K562 (cell line): ENCODE data around the gene LTBP4. TPM values are rescaled to one million over a fixed set of nuclear protein-coding genes. Genes with fewer than 3 reads are reported as not detected.
A peak's percentile ranks its signal among the peaks of the same experiment; 100 is the strongest.

ENCODE experiments used
- ARID3A ChIP-seq: IDR thresholded peaks from 2 replicates; pipeline ENCODE4 v1.6.1; 2012; ENCODE audit warnings: low read depth, low read length, improper control_type of control experiment, borderline replicate concordance
- CEBPG ChIP-seq, 3 experiments: fragments of 200-800 bp in 1 of 3; sonication (Bioruptor generic) in 1 of 3; sonication (generic) in 1 of 3; formaldehyde crosslinking in 1 of 3; IDR thresholded peaks in 2 of 3; conservative IDR thresholded peaks in 1 of 3; 2 replicates each; pipeline versions ENCODE4 v1.6.1 to v1.8.0; 2016 to 2022; ENCODE audit warnings: missing compliant biosample characterization in 2 of 3, missing genetic modification characterization in 2 of 3, mild to moderate bottlenecking in 1 of 3, missing genetic modification reagents in 1 of 3
- DPF2 ChIP-seq: fragments of 450-650 bp; IDR thresholded peaks from 2 replicates; pipeline ENCODE4 v1.6.1; 2016
- GABPB1 ChIP-seq: sonication (generic); formaldehyde crosslinking; IDR thresholded peaks from 2 replicates; pipeline ENCODE4 v1.8.0; 2022; ENCODE audit warnings: mild to moderate bottlenecking, missing genetic modification reagents
- GATA2 ChIP-seq: sonication (generic); formaldehyde crosslinking; IDR thresholded peaks from 2 replicates; pipeline ENCODE4 v1.4.0; 2020; ENCODE audit warnings: mild to moderate bottlenecking, missing genetic modification reagents
- HLTF ChIP-seq: fragments of 450-650 bp; IDR thresholded peaks from 2 replicates; pipeline ENCODE4 v1.6.1; 2016
- HMBOX1 ChIP-seq: sonication (generic); IDR thresholded peaks from 2 replicates; pipeline ENCODE4 v1.6.1; 2016
- NRF1 ChIP-seq, 2 experiments: fragments of 450-650 bp; IDR thresholded peaks in 1 of 2; conservative IDR thresholded peaks in 1 of 2; 2 replicates each; pipeline ENCODE4 v1.6.1; 2014; ENCODE audit warnings: mild to moderate bottlenecking in 2 of 2
- PHTF2 ChIP-seq: fragments of 250-450 bp; sonication (Bioruptor Pico); IDR thresholded peaks from 2 replicates; pipeline ENCODE4 v1.5.0; 2021; ENCODE audit warnings: mild to moderate bottlenecking
- PTRF ChIP-seq: fragments of 450-650 bp; IDR thresholded peaks from 2 replicates; pipeline ENCODE4 v1.6.1; 2016; ENCODE audit warnings: mild to moderate bottlenecking, missing genetic modification characterization, missing compliant biosample characterization
- RB1 ChIP-seq: fragments of 450-650 bp; IDR thresholded peaks from 2 replicates; pipeline ENCODE4 v1.6.1; 2017; ENCODE audit warnings: low read depth, mild to moderate bottlenecking
- RNF2 ChIP-seq: sonication (generic); IDR thresholded peaks from 2 replicates; pipeline ENCODE4 v1.6.1; 2016
- SIN3B ChIP-seq: fragments of 450-650 bp; IDR thresholded peaks from 2 replicates; pipeline ENCODE4 v1.6.1; 2017; ENCODE audit warnings: low read depth, mild to moderate bottlenecking, moderate library complexity
- SMAD4 ChIP-seq: fragments of 250-450 bp; sonication (Bioruptor Pico); conservative IDR thresholded peaks from 2 replicates; pipeline ENCODE4 v1.8.0; 2021; ENCODE audit warnings: inconsistent platforms, mild to moderate bottlenecking, moderate library complexity
- SNRNP70 ChIP-seq: fragments of 200-400 bp; formaldehyde crosslinking; optimal IDR thresholded peaks from 2 replicates; pipeline ENCODE3; 2017; ENCODE audit warnings: low read depth, low read length
- UBTF ChIP-seq, 2 experiments: IDR thresholded peaks; 2 replicates each; pipeline ENCODE4 v1.6.1; 2012; ENCODE audit warnings: improper control_type of control experiment in 2 of 2, low read depth in 2 of 2, low read length in 2 of 2, borderline replicate concordance in 1 of 2
- ZNF239 ChIP-seq: fragments of 250-450 bp; sonication (Bioruptor Pico); IDR thresholded peaks from 2 replicates; pipeline ENCODE4 v1.4.0; 2020; ENCODE audit warnings: mild to moderate bottlenecking
- ZNF354B ChIP-seq: fragments of 250-450 bp; sonication (Bioruptor Pico); IDR thresholded peaks from 2 replicates; pipeline ENCODE4 v1.4.0; 2020
- polyA plus RNA-seq, 8 experiments: library from polyadenylated mRNA; depleted of rRNA in 4 of 8; stranded (reverse) in 5 of 8; unstranded in 3 of 8; fragments of >200 nt; fragmentation: Nextera tagmentation in 2 of 8; fragmentation: Illumina TruSeq in 1 of 8; extraction: Ambion mirVana in 2 of 8; extraction: Trizol in 1 of 8; gene quantifications; 2 replicates each; pipeline versions ENCODE4 v1.2.1 to v1.2.3, GENCODE V29; 2011 to 2014; ENCODE audit warnings: inconsistent platforms in 1 of 8, missing spikeins in 1 of 8
- total RNA-seq, 7 experiments: library from RNA; depleted of rRNA in 6 of 7; stranded (reverse); fragments of >200 nt in 6 of 7; fragmentation: Illumina TruSeq in 2 of 7; extraction: Trizol in 2 of 7; gene quantifications; 2 replicates each; pipeline versions ENCODE4 v1.2.1 to v1.2.3, GENCODE V29; 2011 to 2021; ENCODE audit warnings: low replicate concordance in 1 of 7
- TF ChIP-seq, protein P1 (sequence below): fragments of 250-450 bp; sonication (Bioruptor Pico); IDR thresholded peaks from 2 replicates; pipeline ENCODE4 v1.9.0; 2021; ENCODE audit warnings: mild to moderate bottlenecking, inconsistent platforms

Gene LTBP4
- total and polyA plus RNA-seq, 9 of the 15 experiments (the other 6 are each of a cell fraction or from before 2014, with no cell fraction given), result 0.35 to 160 (median 31.6) TPM

- TF ChIP-seq CEBPG (CRISPR knock-in tag; IDR thresholded peaks at IDR 0.05) (0 out of 2 replicates have a peak, but pooled peaks have one; percentile 44), CEBPG (tag; conservative IDR thresholded peaks at IDR 0.05 in 1 of 2, IDR thresholded peaks at IDR 0.05 in 1 of 2) (no peak), UBTF (IDR thresholded peaks at IDR 0.05; ENCODE audit: borderline replicate concordance in 1 of 2, low read depth in 2 of 2, low read length in 2 of 2) (no peak), GABPB1 (CRISPR knock-in tag) (peak; percentile 47; the same call in 1 of the 2 replicates), PHTF2 (CRISPR knock-in tag) (no peak), RB1 (peak; percentile 85), GATA2 (CRISPR knock-in tag) (no peak), DPF2 (0 out of 2 replicates have a peak, but pooled peaks have one; percentile 20), RNF2 (no peak), SIN3B (peak; percentile 50; the same call in 1 of the 2 replicates), ARID3A (no peak), NRF1 (conservative IDR thresholded peaks at IDR 0.05 in 1 of 2, IDR thresholded peaks at IDR 0.05 in 1 of 2) (peak; percentile 94 to 95), HLTF (no peak), ZNF239 (CRISPR knock-in tag) (no peak), HMBOX1 (peak; percentile 43; the same call in 1 of the 2 replicates), ZNF354B (CRISPR knock-in tag) (no peak), SNRNP70 (no peak), PTRF (tag) (no peak), SMAD4 (CRISPR knock-in tag) (no peak; the same call in 1 of the 2 replicates)
- TF ChIP-seq, protein P1, sequence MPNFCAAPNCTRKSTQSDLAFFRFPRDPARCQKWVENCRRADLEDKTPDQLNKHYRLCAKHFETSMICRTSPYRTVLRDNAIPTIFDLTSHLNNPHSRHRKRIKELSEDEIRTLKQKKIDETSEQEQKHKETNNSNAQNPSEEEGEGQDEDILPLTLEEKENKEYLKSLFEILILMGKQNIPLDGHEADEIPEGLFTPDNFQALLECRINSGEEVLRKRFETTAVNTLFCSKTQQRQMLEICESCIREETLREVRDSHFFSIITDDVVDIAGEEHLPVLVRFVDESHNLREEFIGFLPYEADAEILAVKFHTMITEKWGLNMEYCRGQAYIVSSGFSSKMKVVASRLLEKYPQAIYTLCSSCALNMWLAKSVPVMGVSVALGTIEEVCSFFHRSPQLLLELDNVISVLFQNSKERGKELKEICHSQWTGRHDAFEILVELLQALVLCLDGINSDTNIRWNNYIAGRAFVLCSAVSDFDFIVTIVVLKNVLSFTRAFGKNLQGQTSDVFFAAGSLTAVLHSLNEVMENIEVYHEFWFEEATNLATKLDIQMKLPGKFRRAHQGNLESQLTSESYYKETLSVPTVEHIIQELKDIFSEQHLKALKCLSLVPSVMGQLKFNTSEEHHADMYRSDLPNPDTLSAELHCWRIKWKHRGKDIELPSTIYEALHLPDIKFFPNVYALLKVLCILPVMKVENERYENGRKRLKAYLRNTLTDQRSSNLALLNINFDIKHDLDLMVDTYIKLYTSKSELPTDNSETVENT (CRISPR knock-in tag), result peak; percentile 50; the same call in 1 of the 2 replicates
Observed at GRCh38 chr19:40570313-40571004, 30.7 kb upstream of the LTBP4 start (continued).
